ENCODE results near the gene PHACTR2.
A peak's percentile ranks its signal among the peaks of the same experiment; 100 is the strongest.

The PHACTR2 gene

GRCh38 chr6:143741480-143741879 lies 63.7 kb downstream of the PHACTR2 start:
- no peak for DNase-seq

GRCh38 chr6:143742070-143742954 lies 64.5 kb downstream of the PHACTR2 start:
- no peak for DNase-seq

DNA sequence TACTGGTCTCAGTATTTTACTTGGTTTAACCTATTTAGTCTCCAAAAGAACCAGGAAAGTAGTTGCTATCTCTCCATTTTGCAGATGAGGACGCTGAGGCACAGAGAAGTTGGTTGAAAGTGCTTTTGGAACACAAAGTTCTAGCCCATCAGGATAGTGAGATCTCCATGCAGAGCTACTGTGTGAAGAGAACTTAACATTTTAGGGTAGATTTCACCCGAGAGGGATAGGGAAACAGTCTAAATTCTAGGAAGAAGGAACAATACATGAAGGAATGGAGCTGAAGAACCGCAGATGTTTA lies 65.1 kb downstream of the PHACTR2 start:
- DNase-seq, result no peak

- DNase-seq, result peak in 2 of 58 donors; percentile 15 to 29
Observed at GRCh38 chr6:143743301-143744166, 65.8 kb downstream of the PHACTR2 start.

GRCh38 chr6:143744551-143745165 lies 66.9 kb downstream of the PHACTR2 start:
- DNase-seq, result no peak

DNA sequence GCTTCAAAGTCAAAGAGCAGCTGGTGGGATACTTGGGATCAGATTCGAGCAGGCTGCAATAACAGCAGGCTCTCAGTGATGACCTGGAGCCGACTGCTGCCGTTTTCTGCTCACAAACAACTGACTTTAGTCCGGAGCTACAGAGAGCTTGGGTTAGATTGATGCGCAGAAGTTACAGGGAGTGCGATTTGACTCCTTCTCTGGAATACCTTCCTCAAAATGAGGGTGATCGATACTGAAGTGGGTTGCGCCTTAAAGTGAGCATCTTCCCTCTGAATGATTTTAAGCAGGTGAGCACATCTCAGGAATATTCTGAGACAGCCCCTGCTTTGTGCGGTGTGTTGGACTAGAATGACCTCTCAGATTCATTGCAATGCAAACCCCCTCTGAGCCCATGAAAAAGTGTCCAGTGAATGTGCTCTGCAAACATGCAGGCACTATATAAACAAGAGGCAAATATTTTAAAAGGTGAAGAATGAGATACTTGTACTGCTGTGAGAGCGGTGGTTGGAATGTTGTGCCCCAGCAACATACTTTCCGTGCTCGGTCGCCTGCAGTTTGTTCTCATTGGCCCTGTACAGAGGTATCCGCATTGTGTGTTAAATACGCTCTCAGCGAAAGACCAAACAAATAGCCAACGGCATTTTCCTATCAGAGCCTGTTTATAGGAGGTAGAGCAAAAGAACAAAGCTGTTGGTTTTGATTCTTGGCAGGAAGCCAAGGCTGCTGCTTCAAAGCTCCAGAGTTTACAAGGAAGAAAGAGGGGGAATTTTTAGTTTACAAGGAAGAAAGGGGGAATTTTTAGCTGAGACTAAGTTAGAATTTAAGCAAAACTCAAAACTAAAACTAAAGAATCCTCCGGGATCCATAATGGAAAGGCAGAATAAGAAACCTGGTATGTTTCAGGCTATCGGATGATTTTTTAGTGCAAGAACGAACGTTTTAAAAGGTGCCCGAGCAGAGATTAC lies 67.7 kb downstream of the PHACTR2 start:
- peak in 2 of 58 donors; percentile 13 to 30 for DNase-seq

DNA sequence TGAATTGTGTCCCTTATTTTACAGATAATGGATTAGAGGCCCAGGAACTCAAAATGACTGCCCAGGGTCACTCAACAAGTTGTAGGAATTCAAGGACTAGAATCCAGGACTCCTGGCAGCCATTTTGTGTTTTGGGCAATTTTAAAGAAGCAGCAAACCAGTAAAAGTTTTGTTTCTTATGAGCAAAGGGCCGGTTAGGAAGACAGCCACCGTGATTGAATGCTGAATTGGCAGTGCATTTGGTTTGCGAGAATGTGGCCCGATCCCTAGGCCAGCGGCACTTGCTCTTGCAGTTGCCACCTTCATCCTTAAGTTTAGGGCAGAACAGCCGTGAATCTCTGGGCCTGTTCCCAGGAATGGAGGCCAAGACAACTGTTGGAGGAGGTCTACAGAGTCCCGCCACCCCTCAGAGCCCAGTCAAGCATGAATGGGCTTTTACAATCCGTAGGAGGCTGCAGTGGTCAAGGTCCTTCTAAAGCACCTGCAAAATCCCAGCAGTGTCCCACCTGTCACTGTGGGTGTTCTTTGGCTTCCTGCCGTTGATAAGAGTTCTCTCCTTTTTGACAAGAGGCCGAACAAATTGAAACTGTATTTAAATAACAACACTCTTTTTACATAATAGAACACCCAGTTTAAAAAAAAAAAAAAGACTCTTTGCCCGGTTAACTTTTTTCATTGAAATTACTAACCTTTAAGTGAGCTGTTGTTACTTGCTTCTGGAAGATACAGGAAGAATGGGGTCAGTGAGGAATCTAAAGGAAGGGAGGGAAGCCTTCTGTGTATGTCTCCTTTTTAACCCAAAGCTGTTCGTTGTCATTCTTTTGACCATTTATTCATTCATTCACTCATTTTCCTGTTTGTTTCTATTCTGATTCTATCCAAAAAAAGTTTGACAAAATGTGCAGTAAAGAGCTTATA lies 68.7 kb downstream of the PHACTR2 start:
- DNase-seq, result no peak

- DNase-seq, result no peak
Observed at GRCh38 chr6:143747347-143747842, 69.6 kb downstream of the PHACTR2 start.

GRCh38 chr6:143749891-143750290 lies 72.1 kb downstream of the PHACTR2 start:
- DNase-seq, result no peak

DNA sequence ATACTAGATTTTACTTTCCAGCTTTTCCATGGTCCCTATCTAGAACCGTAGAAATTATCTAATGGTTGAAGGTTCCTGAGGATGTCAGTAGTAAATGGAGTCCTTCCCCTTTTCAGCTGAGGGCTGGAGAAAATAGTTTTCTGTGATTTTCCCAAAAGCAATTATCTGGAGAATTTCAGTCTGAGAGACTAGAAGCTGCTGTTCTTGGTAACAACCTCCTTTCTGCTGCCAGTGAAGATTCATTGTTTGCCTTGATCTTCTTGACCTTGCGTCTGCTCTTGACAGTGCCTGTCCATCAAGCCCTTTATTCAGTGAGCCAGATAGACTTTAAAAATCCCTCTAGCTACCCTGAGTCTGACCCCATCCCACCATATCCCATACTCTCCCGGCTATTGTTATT lies 73.1 kb downstream of the PHACTR2 start:
- DNase-seq, result no peak

GRCh38 chr6:143752459-143752858 lies 74.7 kb downstream of the PHACTR2 start:
- DNase-seq, result no peak

- DNase-seq, result no peak
Observed at GRCh38 chr6:143753678-143754077, 75.9 kb downstream of the PHACTR2 start.

DNA sequence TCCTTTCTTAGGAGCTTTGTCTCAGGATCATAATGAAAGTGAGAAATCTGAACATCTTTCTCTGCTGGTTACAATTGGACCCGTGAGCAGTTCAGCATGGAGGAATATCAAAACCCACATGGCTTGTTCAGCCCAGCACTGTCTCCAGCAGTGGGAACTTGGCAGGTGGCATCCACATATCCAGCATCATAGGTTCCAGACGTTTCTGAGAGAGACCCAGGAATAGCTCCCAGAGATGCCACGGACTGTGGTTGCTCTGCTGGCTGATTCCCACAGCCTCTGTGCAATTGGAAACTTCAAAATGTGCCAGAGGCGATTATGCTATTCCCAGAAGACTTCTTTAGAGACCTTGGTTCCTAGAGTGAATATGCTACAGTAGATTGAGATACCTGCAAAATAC lies 76.4 kb downstream of the PHACTR2 start:
- DNase-seq, result no peak

GRCh38 chr6:143755301-143755744 lies 77.6 kb downstream of the PHACTR2 start:
- no peak for DNase-seq

- DNase-seq, result no peak
Observed at GRCh38 chr6:143757346-143757832, 79.6 kb downstream of the PHACTR2 start.

DNA sequence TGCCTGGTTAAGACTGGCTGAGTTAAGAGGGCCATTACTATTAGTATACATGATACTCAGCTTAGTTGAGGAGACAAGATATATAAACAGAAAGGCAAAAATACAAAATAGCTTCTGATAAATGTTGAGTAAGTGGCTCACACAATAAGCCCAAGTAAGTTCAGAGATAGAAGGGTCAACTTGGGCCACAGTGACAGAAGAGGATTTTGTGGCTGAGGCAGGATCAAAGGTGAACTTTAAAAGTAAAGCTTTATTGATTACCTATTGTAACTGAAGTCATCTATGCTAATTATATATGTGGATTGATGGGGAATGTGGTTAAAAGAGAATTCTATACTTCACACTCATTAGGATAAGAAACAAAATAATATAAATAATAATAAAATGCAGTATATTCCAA lies 80.8 kb downstream of the PHACTR2 start:
- DNase-seq, result no peak

- DNase-seq, result no peak
Observed at GRCh38 chr6:143759666-143760065, 81.9 kb downstream of the PHACTR2 start.

GRCh38 chr6:143761074-143761473 lies 83.3 kb downstream of the PHACTR2 start:
- DNase-seq, result no peak

DNA sequence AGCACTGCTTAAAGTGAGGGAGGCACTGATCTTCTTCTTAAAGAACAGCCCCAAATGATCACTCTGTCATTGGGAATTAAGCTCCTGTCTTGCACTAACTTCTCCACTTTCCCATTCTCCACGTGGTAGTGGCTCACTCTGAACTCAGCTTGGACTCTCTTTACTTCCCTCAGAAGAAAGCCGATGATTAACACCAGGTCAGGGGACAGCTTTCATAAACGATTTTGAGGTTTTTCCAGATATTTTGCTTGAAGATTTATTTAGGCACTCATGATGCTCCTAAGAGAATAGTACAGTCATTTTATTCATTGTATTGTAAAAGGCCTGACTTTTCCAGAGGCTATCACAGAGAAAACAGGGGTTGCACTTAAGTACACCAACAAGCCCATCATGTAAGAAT lies 84.4 kb downstream of the PHACTR2 start:
- DNase-seq, result no peak
